Measurements from ENCODE around the gene ARSI.

The ARSI gene

GRCh38 chr5:150284311-150284710 lies 18.4 kb downstream of the ARSI start:
- in situ Hi-C loops (cut with MboI; ENCODE audit: low pct_unique_long_range_greater_than_20kb, low sequenced_read_pairs, unreplicated experiment) = no loop called here
- no peak for TF ChIP-seq CTCF (IDR thresholded peaks at IDR 0.05; ENCODE audit: extremely low read depth, insufficient read depth, missing control alignments)
- DNase-seq (ENCODE audit: low spot score) = no peak

GRCh38 chr5:150283904-150284303 lies 18.8 kb downstream of the ARSI start:
- no peak for DNase-seq (ENCODE audit: low spot score)
- in situ Hi-C loops (cut with MboI; ENCODE audit: low pct_unique_long_range_greater_than_20kb, low sequenced_read_pairs, unreplicated experiment) = no loop called here
- no peak for TF ChIP-seq CTCF (IDR thresholded peaks at IDR 0.05; ENCODE audit: extremely low read depth, insufficient read depth, missing control alignments)

- DNase-seq (ENCODE audit: low spot score) = no peak
- in situ Hi-C loops (cut with MboI; ENCODE audit: low pct_unique_long_range_greater_than_20kb, low sequenced_read_pairs, unreplicated experiment) = no loop called here
- no peak for TF ChIP-seq CTCF (IDR thresholded peaks at IDR 0.05; ENCODE audit: extremely low read depth, insufficient read depth, missing control alignments)
These were observed 20.7 kb downstream of the ARSI start for GRCh38 chr5:150281987-150282386.

- DNase-seq (ENCODE audit: low spot score) = no peak
- no peak for TF ChIP-seq CTCF (IDR thresholded peaks at IDR 0.05; ENCODE audit: extremely low read depth, insufficient read depth, missing control alignments)
- in situ Hi-C loops (cut with MboI; ENCODE audit: low pct_unique_long_range_greater_than_20kb, low sequenced_read_pairs, unreplicated experiment) = no loop called here
These were observed 23.2 kb downstream of the ARSI start for GRCh38 chr5:150279330-150280020.

DNA sequence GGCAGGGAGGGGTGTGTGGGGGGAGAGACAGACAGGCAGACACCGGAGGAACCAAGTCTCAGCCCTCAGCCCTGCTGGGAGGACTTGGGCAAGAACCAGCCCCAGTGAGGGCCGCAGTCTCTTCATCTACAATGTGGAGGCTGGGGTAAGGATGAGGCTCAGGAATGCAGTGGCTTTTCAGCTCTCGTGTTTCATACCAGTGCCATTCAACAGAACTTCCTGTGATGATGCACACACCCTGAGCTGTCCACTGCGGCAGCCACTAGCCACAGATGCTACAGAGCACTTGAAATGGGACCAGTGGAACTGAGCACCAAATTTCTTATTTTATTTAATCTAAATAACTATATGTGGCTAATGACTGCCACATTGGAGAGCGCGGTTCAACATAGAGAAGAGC lies 23.8 kb downstream of the ARSI start:
- TF ChIP-seq CTCF (IDR thresholded peaks at IDR 0.05; ENCODE audit: extremely low read depth, insufficient read depth, missing control alignments) = no peak
- no peak for DNase-seq (ENCODE audit: low spot score)
- in situ Hi-C loops (cut with MboI; ENCODE audit: low pct_unique_long_range_greater_than_20kb, low sequenced_read_pairs, unreplicated experiment) = no loop called here

DNA sequence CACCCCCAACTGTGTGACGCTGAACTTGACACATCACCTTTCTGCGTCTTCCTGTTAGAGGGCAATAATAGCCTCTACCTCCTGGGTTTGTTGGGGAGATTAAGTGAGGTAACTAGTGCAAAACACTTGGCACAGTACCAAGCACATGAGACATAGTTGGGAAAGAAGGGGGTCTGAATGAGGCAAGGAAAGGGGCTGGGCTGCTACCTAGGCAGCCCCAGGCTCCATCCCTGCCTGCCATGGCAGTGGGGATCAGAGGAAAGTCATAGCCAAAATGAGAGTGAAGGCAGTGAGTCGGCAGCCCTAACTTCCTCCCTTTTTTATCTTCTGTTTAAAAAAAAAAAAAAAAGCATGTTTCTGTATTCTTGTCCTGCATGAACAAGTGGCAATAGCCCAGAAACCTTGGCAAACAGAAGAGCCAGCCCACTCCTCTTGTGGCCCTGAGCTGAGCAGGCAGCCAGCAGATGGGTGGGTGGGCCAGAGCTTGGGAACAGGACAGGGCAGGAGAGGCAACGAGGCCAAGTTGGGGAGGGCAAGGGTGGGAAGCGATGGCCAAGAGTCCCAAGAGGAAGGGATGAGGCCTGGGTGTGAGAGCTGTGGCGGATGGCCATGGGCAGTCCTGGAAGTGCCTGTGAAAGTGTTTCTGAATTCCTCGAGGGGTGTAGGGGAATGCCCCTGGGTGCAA lies 24.5 kb downstream of the ARSI start:
- in situ Hi-C loops (cut with MboI; ENCODE audit: low pct_unique_long_range_greater_than_20kb, low sequenced_read_pairs, unreplicated experiment) = no loop called here
- DNase-seq (ENCODE audit: low spot score) = no peak
- no peak for TF ChIP-seq CTCF (IDR thresholded peaks at IDR 0.05; ENCODE audit: extremely low read depth, insufficient read depth, missing control alignments)

All from GM13977 (cell line).